Nephron progenitor cell (in vitro differentiated cells): ENCODE data around the gene AKR1B1.

ENCODE experiments used
- DNase-seq: peaks from one replicate; pipeline ENCODE4 v3.0.0; 2021
- H3K27ac Mint-ChIP-seq: 2 replicates; pipeline ENCODE4 v1.8.0; 2021; ENCODE audit warnings: mild to moderate bottlenecking, moderate library complexity, mixed read lengths
- H3K27me3 Mint-ChIP-seq: 2 replicates; pipeline ENCODE4 v1.8.0; 2021; ENCODE audit warnings: mild to moderate bottlenecking, low read depth, mixed read lengths; ENCODE audit not compliant: poor library complexity
- H3K36me3 Mint-ChIP-seq: 2 replicates; pipeline ENCODE4 v1.8.0; 2021; ENCODE audit warnings: low read depth, mixed read lengths
- H3K4me1 Mint-ChIP-seq: 2 replicates; pipeline ENCODE4 v1.8.0; 2021; ENCODE audit warnings: mixed read lengths
- H3K4me3 Mint-ChIP-seq: 2 replicates; pipeline ENCODE4 v1.8.0; 2021; ENCODE audit warnings: mild to moderate bottlenecking, moderate library complexity, mixed read lengths
- H3K9me3 Mint-ChIP-seq: 2 replicates; pipeline ENCODE4 v1.8.0; 2021; ENCODE audit warnings: mild to moderate bottlenecking, moderate library complexity, mixed read lengths
- CTCF ChIP-seq: fragments of 200-600 bp; sonication (generic); IDR thresholded peaks from 2 replicates; pipeline ENCODE4 v1.5.0; 2021; ENCODE audit warnings: antibody characterized with exemption

The AKR1B1 gene

DNA sequence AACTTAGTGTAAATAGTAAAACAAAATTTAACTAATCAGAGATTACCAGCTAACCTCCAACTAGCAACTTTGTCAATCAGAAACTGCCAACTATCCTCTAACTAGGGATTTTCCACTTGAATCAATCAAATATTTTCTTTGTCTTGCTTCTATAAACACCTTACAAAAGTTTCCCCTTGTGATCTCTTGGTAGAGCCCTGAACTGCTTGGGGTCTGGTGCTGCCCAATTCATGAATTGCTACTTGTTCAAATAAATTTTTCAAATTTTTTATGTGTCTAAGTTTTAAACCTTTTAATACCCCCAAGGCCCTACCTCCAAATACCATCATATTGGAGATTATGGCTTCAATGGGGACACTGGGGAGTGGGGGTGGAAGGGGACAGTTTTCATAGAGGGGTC, 24.0 kb upstream of the AKR1B1 start:
- Mint-ChIP-seq H3K36me3 (no peaks in the 10 kb centered on the region), H3K4me1 (no peaks in the 10 kb centered on the region), H3K27ac (no peak overlapping the region), H3K4me3 (no peak overlapping the region), H3K9me3 (peaks cover 11% of the 10 kb centered on the region), H3K27me3 (peaks cover 8% of the 10 kb centered on the region)
- DNase-seq: no peak
- no peak for TF ChIP-seq CTCF

DNA sequence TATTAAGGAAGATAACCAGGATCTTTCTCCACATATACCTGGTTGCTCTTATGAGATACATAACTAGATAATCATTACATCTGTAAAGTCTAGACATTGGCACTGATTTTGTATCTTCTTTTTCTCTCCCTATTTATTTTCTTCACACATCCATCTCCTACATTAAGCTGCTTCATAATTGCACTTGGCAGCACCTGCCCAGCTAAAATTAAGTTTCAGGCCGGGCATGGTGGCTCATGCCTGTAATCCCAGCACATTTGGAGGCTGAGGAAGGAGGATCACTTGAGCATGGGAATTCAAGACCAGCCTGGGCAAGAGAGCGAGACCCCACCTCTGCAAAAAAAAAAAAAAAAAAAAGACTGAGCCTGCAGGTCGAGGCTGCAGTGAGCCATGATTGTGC, 22.3 kb upstream of the AKR1B1 start:
- Mint-ChIP-seq H3K36me3 (no peaks in the 10 kb centered on the region), H3K9me3 (no peaks in the 10 kb centered on the region)

DNA sequence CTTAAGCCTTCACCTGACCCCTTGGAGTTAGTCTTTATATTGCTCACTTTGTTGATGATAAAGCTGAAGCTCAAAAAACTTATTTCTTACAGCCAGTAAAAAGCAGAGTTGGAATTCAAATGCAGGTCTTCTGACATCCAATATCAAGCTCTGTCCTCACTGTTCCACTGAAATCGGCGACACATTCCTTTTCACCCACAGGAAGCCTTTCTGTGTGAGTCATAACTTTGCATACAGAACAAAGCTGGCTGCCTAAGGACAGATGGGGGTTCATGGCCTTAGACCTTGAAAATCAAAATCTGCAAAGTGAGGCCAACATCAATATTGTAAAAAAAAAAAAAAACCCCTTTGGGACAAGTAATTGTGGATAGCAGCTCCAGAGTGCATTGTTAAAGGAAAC, 21.8 kb upstream of the AKR1B1 start:
- no peak overlapping the region for H3K27ac Mint-ChIP-seq
- peaks cover 3% of the 10 kb centered on the region for H3K27me3 Mint-ChIP-seq
- no peaks in the 10 kb centered on the region for H3K36me3 Mint-ChIP-seq
- no peaks in the 10 kb centered on the region for H3K4me1 Mint-ChIP-seq
- no peaks in the 10 kb centered on the region for H3K9me3 Mint-ChIP-seq
- H3K4me3 Mint-ChIP-seq: no peak overlapping the region
- no peak for DNase-seq
- no peak for TF ChIP-seq CTCF

More for the DNA sequence above, 22.3 kb upstream of the AKR1B1 start:
- no peak overlapping the region for H3K4me3 Mint-ChIP-seq
- H3K27ac Mint-ChIP-seq: no peak overlapping the region
- peaks cover 3% of the 10 kb centered on the region for H3K27me3 Mint-ChIP-seq
- DNase-seq: no peak
- no peaks in the 10 kb centered on the region for H3K4me1 Mint-ChIP-seq
- no peak for TF ChIP-seq CTCF

DNA sequence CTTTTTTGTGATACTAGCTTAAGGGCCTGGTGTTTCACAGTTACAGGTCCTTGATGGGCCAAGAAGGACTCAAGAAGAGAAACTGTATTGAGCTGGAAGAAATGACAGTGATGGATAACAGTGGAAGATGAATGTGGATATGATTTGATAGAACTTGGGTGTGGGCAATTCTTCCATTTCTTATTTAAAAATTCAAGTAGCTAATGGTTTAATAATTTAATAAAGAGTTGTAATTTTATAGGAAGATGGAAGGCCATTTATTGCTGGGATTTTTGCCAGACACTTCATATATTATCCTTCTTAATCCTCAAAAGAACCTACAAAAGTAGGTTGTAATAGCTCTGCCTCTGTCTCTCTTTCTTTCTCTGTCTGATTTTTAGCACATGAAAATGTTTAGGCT, 21.3 kb upstream of the AKR1B1 start:
- peaks cover 3% of the 10 kb centered on the region for H3K27me3 Mint-ChIP-seq
- no peak for TF ChIP-seq CTCF
- H3K4me3 Mint-ChIP-seq: no peak overlapping the region
- no peak overlapping the region for H3K27ac Mint-ChIP-seq
- H3K4me1 Mint-ChIP-seq: no peaks in the 10 kb centered on the region
- no peaks in the 10 kb centered on the region for H3K36me3 Mint-ChIP-seq
- no peak for DNase-seq
- H3K9me3 Mint-ChIP-seq: no peaks in the 10 kb centered on the region

DNA sequence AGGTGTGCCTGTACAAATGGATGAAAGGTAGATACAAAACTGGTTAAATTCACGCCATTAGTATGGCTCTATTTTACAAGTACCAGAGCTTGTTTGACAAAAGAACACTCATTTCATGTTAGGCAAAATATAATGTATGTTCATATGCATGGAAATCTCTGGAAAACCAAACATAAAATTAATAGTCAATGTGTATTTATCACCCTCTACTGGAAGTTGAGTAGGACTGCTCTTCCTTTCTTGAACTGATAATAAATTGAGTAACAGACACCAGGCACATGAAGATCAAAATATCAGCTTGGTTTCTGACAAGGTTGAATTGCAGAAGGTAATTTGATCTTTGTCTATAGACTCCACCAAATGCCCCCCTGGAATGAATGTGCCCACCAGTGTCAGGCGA, 19.8 kb upstream of the AKR1B1 start:
- Mint-ChIP-seq H3K27me3 (no peaks in the 10 kb centered on the region), H3K4me3 (no peak overlapping the region), H3K4me1 (peaks cover 4% of the 10 kb centered on the region), H3K36me3 (no peaks in the 10 kb centered on the region), H3K27ac (no peak overlapping the region), H3K9me3 (peaks cover 4% of the 10 kb centered on the region)
- DNase-seq: no peak
- TF ChIP-seq CTCF: no peak

DNA sequence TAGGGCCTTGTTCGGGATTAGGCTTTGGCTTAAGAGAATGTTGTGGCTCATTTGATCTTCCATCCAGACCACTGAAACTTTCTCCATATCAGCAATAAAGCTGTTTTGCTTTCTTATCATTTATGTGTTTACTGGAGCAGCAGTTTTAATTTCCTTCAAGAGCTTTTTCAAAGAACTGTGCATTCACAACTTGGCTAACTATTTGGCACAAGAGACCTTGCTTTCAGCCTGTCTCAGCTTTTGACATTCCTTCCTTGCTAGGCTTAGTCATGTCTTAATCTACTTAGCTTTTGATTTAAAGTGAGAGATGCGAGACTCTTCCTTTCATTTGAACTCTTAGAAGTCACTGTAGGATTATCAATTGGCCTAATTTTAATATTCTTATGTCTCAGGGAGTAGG, 19.1 kb upstream of the AKR1B1 start:
- no peaks in the 10 kb centered on the region for H3K27me3 Mint-ChIP-seq
- no peaks in the 10 kb centered on the region for H3K36me3 Mint-ChIP-seq
- H3K9me3 Mint-ChIP-seq: peaks cover 4% of the 10 kb centered on the region
- H3K27ac Mint-ChIP-seq: no peak overlapping the region
- no peak overlapping the region for H3K4me3 Mint-ChIP-seq
- no peak for DNase-seq
- TF ChIP-seq CTCF: no peak
- peaks cover 5% of the 10 kb centered on the region for H3K4me1 Mint-ChIP-seq
